Glutamatergic neuron (in vitro differentiated cells): ENCODE measurements around the gene AUTS2. TPM values are rescaled to one million over a fixed set of nuclear protein-coding genes. Genes with fewer than 3 reads are reported as not detected.

Source experiments
- DNase-seq: peaks from one replicate; pipeline ENCODE4 v3.0.0; 2022
- H3K27ac Mint-ChIP-seq: one replicate; pipeline ENCODE4 v1.8.0; 2020; ENCODE audit warnings: mild to moderate bottlenecking, mixed read lengths, inconsistent platforms; ENCODE audit not compliant: unreplicated experiment
- H3K27me3 Mint-ChIP-seq: one replicate; pipeline ENCODE4 v1.8.0; 2020; ENCODE audit warnings: mild to moderate bottlenecking, moderate library complexity, mixed read lengths, inconsistent platforms; ENCODE audit not compliant: unreplicated experiment
- H3K36me3 Mint-ChIP-seq: one replicate; pipeline ENCODE4 v1.8.0; 2020; ENCODE audit warnings: mild to moderate bottlenecking, mixed read lengths, inconsistent platforms; ENCODE audit not compliant: unreplicated experiment
- H3K4me1 Mint-ChIP-seq: one replicate; pipeline ENCODE4 v1.8.0; 2020; ENCODE audit warnings: mild to moderate bottlenecking, low read depth, mixed read lengths, inconsistent platforms; ENCODE audit not compliant: unreplicated experiment
- H3K4me3 Mint-ChIP-seq: one replicate; pipeline ENCODE4 v1.8.0; 2020; ENCODE audit warnings: mild to moderate bottlenecking, mixed read lengths, inconsistent platforms; ENCODE audit not compliant: unreplicated experiment
- H3K9me3 Mint-ChIP-seq: one replicate; pipeline ENCODE4 v1.8.0; 2020; ENCODE audit warnings: mild to moderate bottlenecking, moderate library complexity, mixed read lengths, inconsistent platforms; ENCODE audit not compliant: unreplicated experiment
- total RNA-seq: library from RNA; stranded (reverse); fragmentation: NEBNext Ultra II Directional; extraction: Animal tissue kit (Norgen Biotek cat#: 25700); gene quantifications from one replicate; pipeline ENCODE4 v1.2.1, GENCODE V29; 2021; ENCODE audit not compliant: unreplicated experiment
- TF ChIP-seq, protein P1 (sequence below): fragments of 200-600 bp; sonication (generic); IDR thresholded peaks from one replicate; pipeline ENCODE4 v1.5.0; 2021; ENCODE audit not compliant: partially characterized antibody, unreplicated experiment

The AUTS2 gene
- total RNA-seq, 1 donor from 2014 or later = 300 TPM

DNA sequence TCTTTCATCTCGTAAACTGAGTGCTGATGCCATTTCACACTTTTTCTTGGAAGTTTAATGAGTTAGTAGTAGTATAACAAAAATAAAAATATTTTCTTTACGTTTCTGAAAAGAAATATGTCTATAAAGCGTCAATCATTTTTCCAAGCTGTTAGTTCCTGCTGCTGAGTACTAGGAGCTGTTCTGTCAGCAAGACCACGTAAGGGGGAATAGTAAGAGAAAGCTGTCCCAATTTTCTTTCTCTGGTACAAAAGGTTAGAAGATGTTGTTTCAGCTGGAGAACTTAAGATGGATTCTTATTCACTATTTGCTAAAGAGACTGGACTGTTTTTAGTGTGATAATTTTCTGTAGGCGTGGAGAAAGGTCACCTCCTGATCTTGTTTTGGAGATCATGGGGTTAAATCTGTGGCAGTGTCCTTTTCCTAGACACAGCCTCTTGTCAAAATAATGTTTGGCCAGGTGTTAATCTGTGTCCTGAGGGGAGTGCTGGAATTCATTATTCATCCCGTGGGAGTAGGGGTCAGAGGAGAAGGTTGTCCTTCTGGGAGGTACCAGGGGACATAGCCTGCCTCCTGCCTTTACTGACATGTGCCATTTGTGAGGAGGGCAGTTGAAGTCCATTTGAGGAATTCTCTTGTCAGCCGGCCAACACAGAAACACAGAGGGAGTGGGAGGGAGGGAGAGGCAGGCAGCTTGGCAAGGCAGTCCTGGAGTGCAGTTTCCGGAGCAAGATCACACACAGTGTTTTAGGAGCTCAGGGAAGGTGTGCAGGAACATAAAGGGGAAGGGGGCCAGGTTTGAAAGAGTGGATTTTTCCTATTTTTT lies 368.7 kb downstream of the AUTS2 start:
- Mint-ChIP-seq H3K36me3 (no peaks in the 10 kb centered on the region), H3K4me1 (peaks cover 49% of the 10 kb centered on the region), H3K9me3 (peaks cover 4% of the 10 kb centered on the region), H3K27ac (no peak overlapping the region), H3K27me3 (no peaks in the 10 kb centered on the region), H3K4me3 (peak overlapping the region; percentile 22)
- TF ChIP-seq, protein P1, sequence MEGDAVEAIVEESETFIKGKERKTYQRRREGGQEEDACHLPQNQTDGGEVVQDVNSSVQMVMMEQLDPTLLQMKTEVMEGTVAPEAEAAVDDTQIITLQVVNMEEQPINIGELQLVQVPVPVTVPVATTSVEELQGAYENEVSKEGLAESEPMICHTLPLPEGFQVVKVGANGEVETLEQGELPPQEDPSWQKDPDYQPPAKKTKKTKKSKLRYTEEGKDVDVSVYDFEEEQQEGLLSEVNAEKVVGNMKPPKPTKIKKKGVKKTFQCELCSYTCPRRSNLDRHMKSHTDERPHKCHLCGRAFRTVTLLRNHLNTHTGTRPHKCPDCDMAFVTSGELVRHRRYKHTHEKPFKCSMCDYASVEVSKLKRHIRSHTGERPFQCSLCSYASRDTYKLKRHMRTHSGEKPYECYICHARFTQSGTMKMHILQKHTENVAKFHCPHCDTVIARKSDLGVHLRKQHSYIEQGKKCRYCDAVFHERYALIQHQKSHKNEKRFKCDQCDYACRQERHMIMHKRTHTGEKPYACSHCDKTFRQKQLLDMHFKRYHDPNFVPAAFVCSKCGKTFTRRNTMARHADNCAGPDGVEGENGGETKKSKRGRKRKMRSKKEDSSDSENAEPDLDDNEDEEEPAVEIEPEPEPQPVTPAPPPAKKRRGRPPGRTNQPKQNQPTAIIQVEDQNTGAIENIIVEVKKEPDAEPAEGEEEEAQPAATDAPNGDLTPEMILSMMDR = no peak
- no peak for DNase-seq

DNA sequence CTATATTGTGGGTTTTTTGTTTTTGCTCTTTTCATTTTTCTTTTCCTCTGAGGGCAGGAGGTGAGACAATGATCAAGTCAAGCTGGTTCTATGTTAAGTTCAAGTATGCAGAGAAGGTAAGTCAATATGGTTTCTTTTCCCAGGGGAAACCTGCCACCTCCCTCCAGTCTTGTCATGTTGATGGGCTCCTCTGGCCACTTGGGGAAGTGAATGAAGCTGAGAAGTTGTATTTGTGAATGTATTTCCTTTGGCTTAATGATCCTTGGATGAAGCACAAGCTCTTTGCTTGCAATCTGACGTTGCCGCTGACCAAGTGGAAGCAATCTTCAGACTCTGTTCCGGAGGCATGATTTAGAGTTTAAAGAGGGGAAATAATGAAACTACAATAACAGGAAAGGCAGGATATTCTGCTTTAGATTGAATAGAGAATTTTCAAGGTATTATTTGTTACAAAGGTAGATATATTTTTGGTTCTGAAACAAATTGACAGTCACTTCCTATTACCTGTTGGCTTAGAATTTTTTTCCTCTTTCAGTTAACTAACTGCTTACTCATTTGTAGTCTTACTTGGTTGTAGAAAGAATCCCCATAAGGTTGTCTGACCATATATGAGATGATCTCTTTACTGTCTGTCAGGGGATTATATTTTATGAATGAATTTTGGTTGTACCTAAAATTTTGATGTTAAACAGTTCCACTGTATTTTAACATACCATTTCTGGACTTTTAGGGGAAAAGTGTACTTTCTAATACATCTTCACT lies 369.6 kb downstream of the AUTS2 start:
- TF ChIP-seq, protein P1 = no peak
- H3K9me3 Mint-ChIP-seq = no peaks in the 10 kb centered on the region
- no peaks in the 10 kb centered on the region for H3K36me3 Mint-ChIP-seq
- no peaks in the 10 kb centered on the region for H3K27me3 Mint-ChIP-seq
- H3K4me1 Mint-ChIP-seq = peaks cover 41% of the 10 kb centered on the region
- peak overlapping the region; percentile 17 for H3K4me3 Mint-ChIP-seq
- no peak for DNase-seq
- peak overlapping the region; percentile 24 for H3K27ac Mint-ChIP-seq

DNA sequence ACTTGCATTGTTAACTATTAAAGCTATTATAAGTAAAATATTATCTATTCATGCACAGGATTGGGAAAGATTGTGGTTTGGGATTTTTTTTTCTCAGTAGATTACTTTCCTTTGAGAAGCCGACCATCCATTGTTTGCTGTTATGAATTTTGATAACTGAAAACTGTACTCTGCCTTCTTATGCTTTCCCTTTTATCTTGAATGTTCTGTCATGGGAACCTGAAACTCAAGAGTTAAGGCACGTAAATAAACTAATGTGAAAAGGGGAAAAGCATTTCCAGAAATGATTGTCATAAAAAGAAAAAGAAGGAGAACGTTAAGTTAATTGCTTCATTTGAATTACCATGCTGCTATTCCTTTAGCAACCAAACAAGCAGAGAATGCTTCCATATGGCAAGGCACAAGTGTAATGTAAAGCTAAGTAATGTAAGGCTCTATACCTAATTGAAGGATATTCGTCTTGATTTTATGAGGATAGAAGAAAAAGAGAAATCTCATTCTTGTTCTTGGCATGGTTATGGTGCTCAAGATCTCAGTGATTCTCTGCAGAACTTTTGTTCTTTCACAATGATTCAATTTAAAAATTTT lies 370.8 kb downstream of the AUTS2 start:
- Mint-ChIP-seq H3K9me3 (no peaks in the 10 kb centered on the region), H3K36me3 (no peaks in the 10 kb centered on the region), H3K27ac (no peak overlapping the region), H3K4me3 (peak overlapping the region; percentile 35), H3K4me1 (peaks cover 42% of the 10 kb centered on the region), H3K27me3 (no peaks in the 10 kb centered on the region)
- TF ChIP-seq, protein P1 = no peak
- no peak for DNase-seq

DNA sequence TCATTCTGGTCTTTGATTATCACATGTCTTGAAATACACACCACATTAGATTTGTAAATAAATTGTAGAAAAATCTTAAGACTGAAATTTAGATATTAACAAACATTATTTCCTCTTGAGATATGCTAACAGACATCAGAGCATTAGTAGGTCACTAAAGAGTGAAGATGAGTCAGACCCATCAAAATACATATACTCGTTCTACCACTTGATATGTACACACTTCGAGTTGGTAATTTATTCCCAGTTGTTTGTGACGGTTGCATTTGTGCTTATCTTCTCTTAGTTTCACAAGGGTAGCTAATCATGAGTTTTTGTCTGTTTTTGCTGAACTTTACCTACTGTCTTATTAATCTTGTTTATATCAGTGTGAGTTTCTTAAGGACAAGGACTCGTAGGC lies 383.4 kb downstream of the AUTS2 start:
- no peaks in the 10 kb centered on the region for H3K27me3 Mint-ChIP-seq
- H3K4me1 Mint-ChIP-seq = peaks cover 33% of the 10 kb centered on the region
- H3K36me3 Mint-ChIP-seq = peaks cover 11% of the 10 kb centered on the region
- TF ChIP-seq, protein P1 = no peak
- no peak overlapping the region for H3K27ac Mint-ChIP-seq
- no peaks in the 10 kb centered on the region for H3K9me3 Mint-ChIP-seq
- no peak overlapping the region for H3K4me3 Mint-ChIP-seq
- no peak for DNase-seq

DNA sequence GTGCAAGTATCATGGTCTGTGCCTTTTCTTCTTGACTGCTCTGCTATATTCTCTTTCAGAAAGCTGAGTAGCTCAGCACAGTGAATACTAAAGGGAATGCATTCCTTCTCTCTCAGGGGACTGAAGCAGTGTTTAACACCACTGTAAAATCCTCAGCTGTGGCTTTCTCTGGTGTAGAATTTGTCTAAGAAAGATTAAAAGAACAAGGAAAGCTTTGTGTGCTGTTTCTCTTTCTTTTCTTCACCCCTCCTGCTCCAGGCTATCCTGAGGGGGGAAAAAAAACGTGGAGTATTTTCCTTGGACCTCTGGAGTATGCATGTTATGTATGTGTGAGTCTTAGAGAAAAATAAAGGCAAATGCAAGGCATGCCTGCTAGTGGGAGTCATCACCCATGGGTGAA lies 383.9 kb downstream of the AUTS2 start:
- no peak overlapping the region for H3K27ac Mint-ChIP-seq
- H3K36me3 Mint-ChIP-seq = peaks cover 6% of the 10 kb centered on the region
- no peaks in the 10 kb centered on the region for H3K9me3 Mint-ChIP-seq
- H3K4me1 Mint-ChIP-seq = peaks cover 33% of the 10 kb centered on the region
- peak overlapping the region; percentile 40 for H3K4me3 Mint-ChIP-seq
- TF ChIP-seq, protein P1 = no peak
- DNase-seq = no peak
- H3K27me3 Mint-ChIP-seq = no peaks in the 10 kb centered on the region
